HL-60 (cell line): ENCODE results near the gene UTP3.
A peak's percentile ranks its signal among the peaks of the same experiment; 100 is the strongest.

Experiments used
- DNase-seq, 2 experiments: peaks; one replicate each; pipeline ENCODE4 v3.0.0-alpha.2; 2010 to 2020; ENCODE audit warnings: low read depth in 1 of 2, low spot score in 1 of 2
- H3K27ac ChIP-seq: fragments of 250-450 bp; sonication (Bioruptor Pico); replicated peaks from 2 replicates; pipeline ENCODE4 v1.5.1; 2020; ENCODE audit warnings: mild to moderate bottlenecking, moderate library complexity
- H3K27me3 ChIP-seq: fragments of 250-450 bp; sonication (Bioruptor Pico); 2 replicates; pipeline ENCODE4 v1.5.1; 2021; ENCODE audit warnings: mild to moderate bottlenecking, moderate library complexity; ENCODE audit not compliant: insufficient read depth, poor library complexity, severe bottlenecking
- H3K4me3 ChIP-seq: replicated peaks from 2 replicates; pipeline ENCODE4 v1.5.1; 2011; ENCODE audit warnings: mild to moderate bottlenecking, control low read depth, low read length; ENCODE audit not compliant: insufficient read depth
- POLR2AphosphoS5 ChIP-seq: IDR thresholded peaks from 2 replicates; pipeline ENCODE4 v1.6.1; 2012; ENCODE audit warnings: low read depth
- SPI1 ChIP-seq: IDR thresholded peaks from 2 replicates; pipeline ENCODE4 v1.6.1; 2012; ENCODE audit warnings: low read depth, mild to moderate bottlenecking, borderline replicate concordance
- TF ChIP-seq, protein P1 (sequence below): IDR thresholded peaks from one replicate; pipeline ENCODE4 v1.5.1; 2011; ENCODE audit warnings: low read length, control low read depth, inconsistent platforms; ENCODE audit not compliant: insufficient read depth

UTP3 gene

DNA sequence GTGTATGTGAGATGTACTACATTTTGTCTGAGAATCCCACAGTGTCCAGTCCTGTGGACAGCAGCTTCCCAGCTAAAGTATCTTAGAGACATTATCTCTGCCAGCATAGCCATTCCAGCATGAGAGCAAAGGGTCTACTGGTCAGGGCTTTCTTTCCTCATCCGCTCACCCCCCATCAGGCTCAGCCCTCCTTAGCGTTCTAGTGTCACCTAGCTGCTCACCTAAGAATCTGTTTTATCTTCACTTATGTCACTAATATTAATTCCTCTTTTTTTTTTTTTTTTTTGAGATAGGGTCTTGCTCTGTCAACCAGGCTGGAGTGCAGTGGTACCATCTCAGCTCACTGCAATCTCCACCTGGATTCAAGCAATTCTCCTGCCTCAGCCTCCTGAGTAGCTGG is 49.1 kb downstream of the UTP3 start:
- peak overlapping the region; percentile 64 for H3K27ac ChIP-seq
- no peaks in the 10 kb centered on the region for H3K27me3 ChIP-seq
- TF ChIP-seq, protein P1, sequence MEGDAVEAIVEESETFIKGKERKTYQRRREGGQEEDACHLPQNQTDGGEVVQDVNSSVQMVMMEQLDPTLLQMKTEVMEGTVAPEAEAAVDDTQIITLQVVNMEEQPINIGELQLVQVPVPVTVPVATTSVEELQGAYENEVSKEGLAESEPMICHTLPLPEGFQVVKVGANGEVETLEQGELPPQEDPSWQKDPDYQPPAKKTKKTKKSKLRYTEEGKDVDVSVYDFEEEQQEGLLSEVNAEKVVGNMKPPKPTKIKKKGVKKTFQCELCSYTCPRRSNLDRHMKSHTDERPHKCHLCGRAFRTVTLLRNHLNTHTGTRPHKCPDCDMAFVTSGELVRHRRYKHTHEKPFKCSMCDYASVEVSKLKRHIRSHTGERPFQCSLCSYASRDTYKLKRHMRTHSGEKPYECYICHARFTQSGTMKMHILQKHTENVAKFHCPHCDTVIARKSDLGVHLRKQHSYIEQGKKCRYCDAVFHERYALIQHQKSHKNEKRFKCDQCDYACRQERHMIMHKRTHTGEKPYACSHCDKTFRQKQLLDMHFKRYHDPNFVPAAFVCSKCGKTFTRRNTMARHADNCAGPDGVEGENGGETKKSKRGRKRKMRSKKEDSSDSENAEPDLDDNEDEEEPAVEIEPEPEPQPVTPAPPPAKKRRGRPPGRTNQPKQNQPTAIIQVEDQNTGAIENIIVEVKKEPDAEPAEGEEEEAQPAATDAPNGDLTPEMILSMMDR: no peak
- TF ChIP-seq POLR2AphosphoS5: no peak
- H3K4me3 ChIP-seq: no peak overlapping the region
- no peak for DNase-seq

- H3K4me3 ChIP-seq: no peak overlapping the region
- no peaks in the 10 kb centered on the region for H3K27me3 ChIP-seq
- H3K27ac ChIP-seq: peak overlapping the region; percentile 54
- no peak for TF ChIP-seq POLR2AphosphoS5
- peak; percentile 59; the same call in 1 of the 2 replicates for TF ChIP-seq SPI1
- peak in 1 of 2 experiments; percentile 51 for DNase-seq
Measured at GRCh38 chr4:70739496-70740337, 51.4 kb downstream of the UTP3 start.
